ENCODE data around the gene RMND5B. TPM values are rescaled to one million over a fixed set of nuclear protein-coding genes. Genes with fewer than 3 reads are reported as not detected.

The RMND5B gene
- total and polyA plus RNA-seq, 2 of the 13 experiments (the other 11 are each of a cell fraction or from before 2014, with no cell fraction given) = 18.6 to 20.4 TPM

DNA sequence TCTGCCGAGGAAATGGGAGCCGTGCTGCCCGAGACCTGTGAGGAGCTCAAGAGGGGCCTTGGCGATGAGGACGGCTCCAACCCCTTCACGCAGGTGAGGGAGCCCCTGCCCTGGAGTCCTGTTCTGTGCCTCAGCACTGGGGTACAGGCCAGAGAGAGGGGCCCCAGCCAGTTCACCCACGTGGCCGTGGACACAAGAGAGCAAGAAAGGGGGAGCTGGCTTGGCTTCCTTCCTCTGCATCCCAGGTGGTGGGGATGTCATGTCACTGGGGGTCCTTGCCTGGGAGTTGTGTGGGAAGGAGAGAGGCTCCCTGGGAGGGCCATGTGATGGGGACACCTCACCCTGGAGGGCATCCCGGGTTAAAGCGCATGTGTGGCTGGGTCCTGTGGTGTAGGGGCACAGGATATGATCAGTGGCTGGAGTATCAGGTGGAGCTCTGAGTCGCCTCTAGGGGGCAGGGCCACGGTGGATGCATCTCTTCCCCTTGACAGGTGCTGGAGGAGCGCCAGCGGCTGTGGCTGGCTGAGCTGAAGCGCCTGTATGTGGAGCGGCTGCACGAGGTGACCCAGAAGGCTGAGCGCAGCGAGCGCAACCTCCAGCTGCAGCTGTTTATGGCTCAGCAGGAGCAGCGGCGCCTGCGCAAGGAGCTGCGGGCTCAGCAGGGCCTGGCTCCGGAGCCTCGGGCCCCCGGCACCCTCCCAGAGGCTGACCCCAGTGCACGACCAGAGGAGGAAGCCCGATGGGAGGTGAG, 10.0 kb upstream of the RMND5B start:
- H3K9me3 ChIP-seq (ENCODE audit: low read length) = no peaks in the 10 kb centered on the region
- no peak overlapping the region for H3K9ac ChIP-seq (ENCODE audit: insufficient read depth, low read depth, low read length)
- peaks cover 14% of the 10 kb centered on the region for H3K4me1 ChIP-seq (ENCODE audit: insufficient read depth, low read length)
- peak; percentile 93 for ATAC-seq
- H3K79me2 ChIP-seq (ENCODE audit: insufficient read depth, low read length) = no peaks in the 10 kb centered on the region
- ChIA-PET CTCF (ENCODE audit: low intra/inter-chr PET ratio, low total read pairs) (interaction anchor here (1.3 to 1.6 kb wide), 2 partner anchors 26 to 43 kb away, joined by 8 to 9 read pairs; no protein-coding TSS in a partner anchor), POLR2A (interaction anchor here (0.8 to 1.9 kb wide), 4 partner anchors 9 to 84 kb away, joined by 3 to 6 read pairs (median 4); partner anchors contain the start of genes HNRNPAB and RMND5B)
- no peaks in the 10 kb centered on the region for H4K20me1 ChIP-seq (ENCODE audit: insufficient read depth, low read length)
- no peak overlapping the region for H2AFZ ChIP-seq (ENCODE audit: low read length)
- no peaks in the 10 kb centered on the region for H3K36me3 ChIP-seq (replicated peaks in 1 of 2; ENCODE audit: control insufficient read depth in 1 of 2, insufficient read depth in 2 of 2, low read length in 2 of 2)
- no TSS peak for BruUV-seq (replicated peaks)
- H3K27me3 ChIP-seq (ENCODE audit: control insufficient read depth in 1 of 2, insufficient read depth in 2 of 2, low read length in 2 of 2) = peaks cover 9 to 57% of the 10 kb centered on the region in 2 experiments
- peak; percentile 82 for DNase-seq (ENCODE audit: low spot score)
- H3K27ac ChIP-seq (ENCODE audit: extremely low read length, insufficient read depth, low read length) = no peak overlapping the region
- FAIRE-seq = peak; percentile 73
- in situ Hi-C loops (cut with HindIII; ENCODE audit: extremely low pct_ligation_motif_present, low pct_unique_long_range_greater_than_20kb) = no loop called here
- peak overlapping the region; percentile 49 for H3K4me2 ChIP-seq (ENCODE audit: low read depth, low read length)
- whole genome bisulfite sequencing (ENCODE audit: low lambda C conversion rate) = 0% methylated on average over 4 of the region's 29 CpGs
- intact Hi-C loops (cut with micrococcal nuclease; ENCODE audit: unreplicated experiment) = loop anchor here (1.0 kb wide), 1 partner anchor 26 kb away; no protein-coding TSS in a partner anchor
- H3K4me3 ChIP-seq (replicated peaks in 1 of 3; ENCODE audit: insufficient read depth in 1 of 3, low read depth in 2 of 3, low read length in 3 of 3) = peak overlapping the region in 1 of 3 experiments; percentile 39; a peak in 1 of 6 replicates
- TF ChIP-seq TCF7L2 (IDR thresholded peaks at IDR 0.05; ENCODE audit: low read depth, low read length) (no peak), SOX5 (CRISPR knock-in tag; IDR thresholded peaks at IDR 0.05; ENCODE audit: borderline replicate concordance) (peak; percentile 14; the same call in 1 of the 2 replicates), RBM39 (IDR thresholded peaks at IDR 0.05; ENCODE audit: low read depth, low read length, poor library complexity, severe bottlenecking) (no peak), ZNF737 (CRISPR knock-in tag; IDR thresholded peaks at IDR 0.05; ENCODE audit: borderline replicate concordance) (no peak), SPEN (CRISPR knock-in tag; IDR thresholded peaks at IDR 0.05; ENCODE audit: low read depth) (peak; percentile 52; the same call in 1 of the 2 replicates), PAF1 (CRISPR knock-in tag; IDR thresholded peaks at IDR 0.05) (no peak), ZBTB7B (CRISPR knock-in tag; IDR thresholded peaks at IDR 0.05) (no peak), ZBTB3 (CRISPR knock-in tag; IDR thresholded peaks at IDR 0.05; ENCODE audit: borderline replicate concordance, low read depth) (no peak), TEAD2 (CRISPR knock-in tag; IDR thresholded peaks at IDR 0.05) (no peak), SMC3 (IDR thresholded peaks at IDR 0.05; ENCODE audit: low read length) (peak; percentile 20; the same call in 1 of the 2 replicates), SAP130 (CRISPR knock-in tag; IDR thresholded peaks at IDR 0.05; ENCODE audit: low read depth) (peak; percentile 60; the same call in 1 of the 2 replicates), ASH2L (IDR thresholded peaks at IDR 0.05; ENCODE audit: insufficient read length, low read depth, low read length) (peak; percentile 4), ZNF136 (CRISPR knock-in tag; IDR thresholded peaks at IDR 0.05; ENCODE audit: low read depth) (no peak), ZNF816 (CRISPR knock-in tag; IDR thresholded peaks at IDR 0.05; ENCODE audit: borderline replicate concordance) (no peak), ZNF441 (CRISPR knock-in tag; IDR thresholded peaks at IDR 0.05; ENCODE audit: borderline replicate concordance) (no peak; the same call in 1 of the 2 replicates), ZNF768 (CRISPR knock-in tag; IDR thresholded peaks at IDR 0.05) (peak; percentile 60; the same call in 1 of the 2 replicates), ZFP90 (CRISPR knock-in tag; IDR thresholded peaks at IDR 0.05; ENCODE audit: borderline replicate concordance) (peak; percentile 28; the same call in 1 of the 2 replicates), ELF3 (CRISPR knock-in tag; IDR thresholded peaks at IDR 0.05) (0 out of 2 replicates have a peak, but pooled peaks have one; percentile 26)
- TF ChIP-seq, protein P1, sequence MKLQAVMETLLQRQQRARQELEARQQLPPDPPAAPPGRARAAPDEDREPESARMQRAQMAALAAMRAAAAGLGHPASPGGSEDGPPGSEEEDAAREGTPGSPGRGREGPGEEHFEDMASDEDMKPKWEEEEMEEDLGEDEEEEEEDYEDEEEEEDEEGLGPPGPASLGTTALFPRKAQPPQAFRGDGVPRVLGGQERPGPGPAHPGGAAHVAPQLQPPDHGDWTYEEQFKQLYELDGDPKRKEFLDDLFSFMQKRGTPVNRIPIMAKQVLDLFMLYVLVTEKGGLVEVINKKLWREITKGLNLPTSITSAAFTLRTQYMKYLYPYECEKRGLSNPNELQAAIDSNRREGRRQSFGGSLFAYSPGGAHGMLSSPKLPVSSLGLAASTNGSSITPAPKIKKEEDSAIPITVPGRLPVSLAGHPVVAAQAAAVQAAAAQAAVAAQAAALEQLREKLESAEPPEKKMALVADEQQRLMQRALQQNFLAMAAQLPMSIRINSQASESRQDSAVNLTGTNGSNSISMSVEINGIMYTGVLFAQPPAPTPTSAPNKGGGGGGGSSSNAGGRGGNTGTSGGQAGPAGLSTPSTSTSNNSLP (IDR thresholded peaks at IDR 0.05; ENCODE audit: low read depth, low read length) = no peak
- TF ChIP-seq, protein P2, sequence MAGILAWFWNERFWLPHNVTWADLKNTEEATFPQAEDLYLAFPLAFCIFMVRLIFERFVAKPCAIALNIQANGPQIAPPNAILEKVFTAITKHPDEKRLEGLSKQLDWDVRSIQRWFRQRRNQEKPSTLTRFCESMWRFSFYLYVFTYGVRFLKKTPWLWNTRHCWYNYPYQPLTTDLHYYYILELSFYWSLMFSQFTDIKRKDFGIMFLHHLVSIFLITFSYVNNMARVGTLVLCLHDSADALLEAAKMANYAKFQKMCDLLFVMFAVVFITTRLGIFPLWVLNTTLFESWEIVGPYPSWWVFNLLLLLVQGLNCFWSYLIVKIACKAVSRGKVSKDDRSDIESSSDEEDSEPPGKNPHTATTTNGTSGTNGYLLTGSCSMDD (CRISPR knock-in tag; IDR thresholded peaks at IDR 0.05) = no peak
- TF ChIP-seq, protein P3, sequence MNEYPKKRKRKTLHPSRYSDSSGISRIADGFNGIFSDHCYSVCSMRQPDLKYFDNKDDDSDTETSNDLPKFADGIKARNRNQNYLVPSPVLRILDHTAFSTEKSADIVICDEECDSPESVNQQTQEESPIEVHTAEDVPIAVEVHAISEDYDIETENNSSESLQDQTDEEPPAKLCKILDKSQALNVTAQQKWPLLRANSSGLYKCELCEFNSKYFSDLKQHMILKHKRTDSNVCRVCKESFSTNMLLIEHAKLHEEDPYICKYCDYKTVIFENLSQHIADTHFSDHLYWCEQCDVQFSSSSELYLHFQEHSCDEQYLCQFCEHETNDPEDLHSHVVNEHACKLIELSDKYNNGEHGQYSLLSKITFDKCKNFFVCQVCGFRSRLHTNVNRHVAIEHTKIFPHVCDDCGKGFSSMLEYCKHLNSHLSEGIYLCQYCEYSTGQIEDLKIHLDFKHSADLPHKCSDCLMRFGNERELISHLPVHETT (CRISPR knock-in tag; conservative IDR thresholded peaks at IDR 0.05) = no peak

Data from HepG2 (cell line).